ENCODE measurements around the gene ALB.
A peak's percentile ranks its signal among the peaks of the same experiment; 100 is the strongest.

Gene ALB

DNA sequence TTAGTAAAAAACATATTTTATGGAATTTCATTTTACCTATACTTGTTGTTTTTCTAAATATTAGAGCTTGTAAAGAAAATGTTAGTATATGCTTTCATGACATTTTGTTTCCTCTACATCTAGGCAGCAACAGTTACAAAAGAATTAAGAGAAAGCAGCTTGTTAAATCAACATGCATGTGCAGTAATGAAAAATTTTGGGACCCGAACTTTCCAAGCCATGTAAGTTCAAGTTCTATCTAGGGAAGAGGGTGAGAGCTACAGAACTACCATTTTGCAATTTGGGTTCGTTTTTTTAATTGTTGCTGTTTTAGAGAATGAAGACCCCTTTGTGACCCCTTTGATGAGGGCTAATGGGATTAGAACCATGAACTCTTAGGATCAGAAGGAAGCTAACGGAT lies 39.1 kb downstream of the ALB start:
- no peak for TF ChIP-seq CTCF (IDR thresholded peaks at IDR 0.05)
- H3K4me3 Mint-ChIP-seq: no peak overlapping the region
- no peak for DNase-seq
- H3K4me1 Mint-ChIP-seq: peaks cover 4% of the 10 kb centered on the region
- no peaks in the 10 kb centered on the region for H3K9me3 Mint-ChIP-seq
- H3K27ac Mint-ChIP-seq: no peak overlapping the region
- H3K36me3 Mint-ChIP-seq (ENCODE audit: low read depth): no peaks in the 10 kb centered on the region
- H3K27me3 Mint-ChIP-seq (ENCODE audit: low read depth, poor library complexity): no peaks in the 10 kb centered on the region

DNA sequence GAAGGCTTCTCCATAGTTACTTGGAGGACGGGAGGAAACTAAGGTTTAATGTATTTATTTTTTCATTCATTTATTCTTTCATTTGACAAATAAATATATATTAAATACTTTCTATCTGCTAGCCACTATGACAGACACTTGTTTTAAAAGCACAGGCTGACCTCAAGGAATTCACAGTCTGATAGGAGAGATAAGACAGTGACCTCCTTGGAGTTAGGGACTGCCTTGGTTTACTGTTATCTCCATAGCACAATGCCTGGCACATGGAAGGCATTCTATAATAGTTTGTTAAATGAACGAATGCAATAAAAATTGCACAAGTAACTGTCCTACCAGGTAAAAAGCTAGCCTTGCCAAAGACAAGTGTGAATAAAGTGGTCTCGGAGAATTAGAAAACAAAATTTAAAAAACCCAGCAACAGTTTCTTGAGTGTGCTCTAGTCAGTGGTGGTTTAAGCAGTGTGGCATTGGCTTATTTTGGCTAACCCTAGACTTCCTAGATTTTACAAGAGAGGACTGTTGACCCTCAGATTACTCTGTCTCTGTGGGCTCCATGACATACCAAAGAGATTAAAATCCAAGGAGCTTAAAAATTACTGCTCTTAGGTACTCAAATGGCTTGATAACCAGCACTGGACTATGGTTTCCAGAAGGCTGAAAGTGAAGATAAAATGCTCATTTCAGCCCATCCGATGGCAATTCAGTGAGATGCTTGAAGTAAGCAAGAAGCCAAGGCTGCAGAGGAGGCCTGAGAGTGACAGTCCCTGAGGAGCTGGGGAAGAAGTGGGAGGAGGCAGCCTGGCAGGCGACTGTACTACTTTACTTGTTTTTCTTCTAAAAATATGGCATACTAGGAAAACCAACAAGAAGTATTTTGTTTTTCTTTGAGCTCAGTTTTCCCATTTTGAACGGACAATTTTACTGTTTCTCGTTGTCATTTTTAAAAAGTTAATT lies 41.6 kb downstream of the ALB start:
- H3K36me3 Mint-ChIP-seq (ENCODE audit: low read depth): no peaks in the 10 kb centered on the region
- TF ChIP-seq CTCF (IDR thresholded peaks at IDR 0.05): no peak
- peaks cover 3% of the 10 kb centered on the region for H3K27me3 Mint-ChIP-seq (ENCODE audit: low read depth, poor library complexity)
- DNase-seq: no peak
- no peak overlapping the region for H3K27ac Mint-ChIP-seq
- H3K4me1 Mint-ChIP-seq: peaks cover 9% of the 10 kb centered on the region
- no peaks in the 10 kb centered on the region for H3K9me3 Mint-ChIP-seq
- H3K4me3 Mint-ChIP-seq: no peak overlapping the region

GRCh38 chr4:73446336-73446938 lies 42.4 kb downstream of the ALB start:
- H3K27me3 Mint-ChIP-seq (ENCODE audit: low read depth, poor library complexity): peaks cover 3% of the 10 kb centered on the region
- H3K4me1 Mint-ChIP-seq: peaks cover 11% of the 10 kb centered on the region
- H3K4me3 Mint-ChIP-seq: no peak overlapping the region
- DNase-seq: no peak
- H3K36me3 Mint-ChIP-seq (ENCODE audit: low read depth): no peaks in the 10 kb centered on the region
- H3K27ac Mint-ChIP-seq: no peak overlapping the region
- peak; percentile 83 for TF ChIP-seq CTCF (IDR thresholded peaks at IDR 0.05)
- H3K9me3 Mint-ChIP-seq: no peaks in the 10 kb centered on the region

DNA sequence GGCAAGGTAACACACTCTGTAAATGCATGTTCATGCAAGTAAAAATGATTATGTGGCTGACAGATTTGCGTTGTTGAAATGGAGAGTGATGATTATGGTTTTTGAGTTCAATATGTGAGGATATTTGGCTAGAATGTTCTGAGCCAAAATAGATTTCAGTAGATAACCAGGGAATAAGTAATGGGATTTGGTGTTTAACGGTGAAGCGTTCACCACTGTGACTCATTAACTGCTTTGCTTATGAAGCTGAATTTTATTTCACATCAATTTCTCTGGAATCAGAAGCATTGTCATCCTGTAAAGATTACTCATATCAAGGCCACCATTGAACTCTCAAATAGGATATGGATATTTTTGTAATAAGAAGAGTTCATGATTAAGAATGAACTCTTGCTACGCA lies 43.6 kb downstream of the ALB start:
- no peak overlapping the region for H3K4me3 Mint-ChIP-seq
- no peak for DNase-seq
- H3K9me3 Mint-ChIP-seq: no peaks in the 10 kb centered on the region
- H3K27me3 Mint-ChIP-seq (ENCODE audit: low read depth, poor library complexity): peaks cover 3% of the 10 kb centered on the region
- no peaks in the 10 kb centered on the region for H3K36me3 Mint-ChIP-seq (ENCODE audit: low read depth)
- peaks cover 11% of the 10 kb centered on the region for H3K4me1 Mint-ChIP-seq
- TF ChIP-seq CTCF (IDR thresholded peaks at IDR 0.05): no peak
- H3K27ac Mint-ChIP-seq: no peak overlapping the region

- Mint-ChIP-seq H3K4me1 (peaks cover 11% of the 10 kb centered on the region), H3K9me3 (no peaks in the 10 kb centered on the region), H3K4me3 (no peak overlapping the region), H3K27me3 (ENCODE audit: low read depth, poor library complexity) (peaks cover 3% of the 10 kb centered on the region), H3K36me3 (ENCODE audit: low read depth) (no peaks in the 10 kb centered on the region), H3K27ac (no peak overlapping the region)
- no peak for DNase-seq
- TF ChIP-seq CTCF (IDR thresholded peaks at IDR 0.05): no peak
These were observed 44.5 kb downstream of the ALB start for GRCh38 chr4:73448448-73449203.
